ENCODE data around the gene RIC8B. TPM values are rescaled to one million over a fixed set of nuclear protein-coding genes. Genes with fewer than 3 reads are reported as not detected.

The RIC8B gene
- total and polyA plus RNA-seq, 2 of the 8 experiments (the other 6 are each of a cell fraction or from before 2014, with no cell fraction given): 8.2 to 25.3 TPM

DNA sequence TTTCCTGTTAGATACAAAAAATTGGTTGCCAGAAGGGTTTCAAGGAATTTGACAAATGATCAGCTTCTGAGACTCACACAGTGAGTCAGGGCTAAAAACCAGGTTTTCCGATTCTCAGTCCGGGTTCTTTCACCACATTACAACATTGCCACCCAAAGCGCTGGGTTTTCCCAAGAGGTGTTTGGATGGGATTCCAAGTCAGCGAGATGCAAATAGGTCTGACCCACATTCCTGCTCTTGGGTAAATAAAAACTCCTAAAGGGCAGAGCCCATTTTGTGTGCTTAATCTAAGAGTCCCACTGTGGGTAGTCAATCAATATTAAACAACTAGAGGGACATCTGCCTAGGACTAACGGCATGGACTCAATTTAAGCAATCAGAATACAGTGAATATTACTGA lies 5.4 kb upstream of the RIC8B start (continued):
- TF ChIP-seq KDM5A (IDR thresholded peaks at IDR 0.05; ENCODE audit: low read length) (no peak), TEAD4 (IDR thresholded peaks at IDR 0.05; ENCODE audit: low read depth, low read length) (peak; percentile 80)
